GM19328 (cell line): ENCODE data around the gene LRMDA.

Source experiments
- ATAC-seq: cut with Tn5 transposase; IDR thresholded peaks from one replicate; pipeline ENCODE4 v1.9.1; 2021; ENCODE audit warnings: mild to moderate bottlenecking, moderate library complexity; ENCODE audit not compliant: unreplicated experiment

The LRMDA gene

DNA sequence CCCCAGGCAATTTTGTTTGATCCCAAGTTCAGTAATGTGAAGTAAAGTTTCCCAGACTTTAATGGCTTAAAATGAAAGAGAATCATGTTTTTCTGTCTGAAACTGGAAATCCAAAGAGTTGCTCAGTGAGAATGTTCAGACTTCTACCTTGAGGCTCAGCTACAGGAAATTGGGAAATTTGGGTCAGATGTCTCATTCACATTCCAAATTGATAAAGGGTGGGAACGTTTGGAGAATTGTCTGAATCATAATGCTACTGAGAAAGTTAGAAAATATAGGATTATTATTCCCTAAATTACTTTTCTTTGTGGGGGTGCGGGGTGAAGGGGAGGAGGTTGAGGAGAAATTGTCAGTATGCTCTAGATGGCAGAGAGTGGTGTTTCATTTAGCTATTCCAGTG lies 773.9 kb downstream of the LRMDA start:
- no peak for ATAC-seq

DNA sequence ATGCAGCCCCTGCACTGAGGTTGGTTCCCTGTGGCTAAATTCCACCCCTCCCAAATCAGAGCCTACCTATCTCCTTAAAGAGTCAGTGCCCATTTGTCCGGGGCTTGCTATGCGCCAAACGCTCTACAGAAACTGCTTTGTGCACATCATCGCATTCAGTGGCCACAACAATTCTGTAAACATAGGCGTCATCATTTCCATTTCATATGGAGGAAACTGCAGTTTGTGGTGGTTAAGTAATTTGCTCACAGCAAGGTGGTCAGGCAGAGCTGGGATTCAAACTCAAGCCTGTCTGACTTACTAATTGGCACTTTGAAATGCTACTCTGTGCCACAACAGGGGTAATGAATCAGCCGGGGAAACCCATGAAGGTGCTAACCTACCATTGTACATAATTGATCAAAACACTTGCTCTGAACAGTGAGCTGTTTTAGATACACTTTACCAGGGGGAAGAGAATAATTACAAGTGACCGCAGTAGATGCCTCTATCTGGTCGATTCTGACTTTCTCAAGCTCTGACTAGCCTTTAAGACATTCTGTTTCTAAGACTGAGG lies 775.5 kb downstream of the LRMDA start:
- no peak for ATAC-seq

DNA sequence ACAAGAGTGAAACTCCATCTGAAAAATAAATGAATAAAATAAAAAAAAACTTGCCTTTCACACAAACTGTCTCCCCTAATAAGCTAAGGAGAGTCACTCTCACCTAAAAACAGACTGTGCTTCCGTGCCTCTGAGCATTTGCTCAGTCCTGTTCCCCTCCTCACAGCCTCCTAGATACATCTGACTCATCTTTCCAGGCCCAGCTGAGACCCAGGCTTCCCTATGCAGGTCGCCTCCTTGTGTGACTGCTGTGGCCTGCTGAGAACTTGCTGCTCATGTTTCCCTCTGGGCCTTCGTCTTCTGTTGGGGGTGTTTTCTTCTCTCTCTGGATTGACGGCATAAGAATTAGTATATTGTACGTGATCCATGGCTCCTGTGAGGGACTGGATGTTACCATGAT lies 777.7 kb downstream of the LRMDA start:
- no peak for ATAC-seq

DNA sequence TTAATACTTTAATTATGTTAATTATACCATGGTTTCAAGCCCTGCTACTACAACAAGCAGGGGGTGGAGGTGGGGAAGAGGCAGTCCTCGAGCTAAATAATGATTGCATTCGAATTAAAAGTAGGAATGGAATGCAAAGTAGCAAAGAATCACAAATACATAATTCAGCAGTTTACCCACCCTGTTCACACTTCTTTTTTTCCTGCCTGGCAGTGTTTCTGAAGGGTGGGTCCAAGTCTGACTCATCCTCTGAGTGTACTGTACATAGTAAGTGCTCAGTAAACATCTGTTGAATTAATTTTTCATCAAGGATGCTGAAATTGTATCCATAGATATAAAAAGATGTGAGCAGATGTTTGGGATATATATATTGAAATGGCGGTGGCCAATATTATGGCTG lies 778.8 kb downstream of the LRMDA start:
- no peak for ATAC-seq

DNA sequence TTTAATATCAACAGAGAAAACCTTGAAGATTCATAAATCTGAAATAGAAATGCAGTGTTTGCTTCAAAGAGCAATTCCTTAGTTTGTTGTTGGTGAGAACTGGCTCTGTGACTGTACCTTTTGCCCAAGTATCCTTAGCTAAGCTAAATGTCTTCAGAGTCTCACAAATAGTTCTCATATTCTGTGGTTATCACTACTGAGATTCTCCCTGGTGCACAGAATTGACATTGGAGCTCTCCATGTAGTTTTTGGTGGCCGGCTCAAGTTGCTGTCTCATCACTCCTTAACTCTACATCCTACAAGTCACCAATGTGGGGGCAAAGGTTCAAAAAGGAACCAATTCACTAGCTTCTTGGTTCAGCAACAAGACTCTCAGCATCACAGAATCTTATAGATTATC lies 780.3 kb downstream of the LRMDA start:
- no peak for ATAC-seq

DNA sequence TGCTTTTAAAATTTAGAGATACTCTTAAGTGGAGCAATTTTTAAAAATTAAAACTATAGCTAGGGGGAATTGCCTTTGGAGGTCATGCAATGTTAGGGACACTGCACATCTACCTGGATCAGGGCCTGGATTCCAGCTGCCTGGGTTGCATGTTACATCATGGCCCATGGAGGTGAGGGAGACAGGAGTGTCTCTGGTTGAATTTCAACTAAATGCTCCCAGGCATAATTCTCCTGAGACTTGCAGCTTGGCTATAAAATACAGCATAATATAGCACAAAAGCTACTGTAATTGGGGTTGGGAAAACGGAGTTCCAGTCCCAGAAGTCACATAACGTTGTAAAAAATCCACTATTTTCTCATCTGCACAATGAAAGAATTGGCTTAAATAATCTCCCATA lies 782.5 kb downstream of the LRMDA start:
- ATAC-seq = no peak

DNA sequence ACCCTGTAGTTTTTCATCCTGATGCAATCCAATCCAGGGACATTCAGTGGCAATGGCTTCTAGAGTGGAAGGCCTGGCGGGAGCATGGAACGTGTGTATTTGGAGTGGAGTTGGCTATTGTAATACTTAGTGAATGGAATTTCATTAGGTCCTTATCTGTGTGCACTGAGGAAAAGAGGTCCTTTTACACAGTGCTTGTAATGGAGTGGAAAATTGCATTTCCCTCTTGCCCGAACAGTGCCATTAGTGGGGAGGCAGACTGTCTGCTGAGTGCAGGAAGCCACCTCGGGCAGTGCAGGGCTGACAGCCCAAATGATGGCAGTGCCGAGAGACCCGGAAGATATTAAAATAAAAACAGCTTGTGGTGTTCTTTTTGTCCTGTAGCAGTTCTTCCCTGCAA lies 786.6 kb downstream of the LRMDA start:
- ATAC-seq = no peak

DNA sequence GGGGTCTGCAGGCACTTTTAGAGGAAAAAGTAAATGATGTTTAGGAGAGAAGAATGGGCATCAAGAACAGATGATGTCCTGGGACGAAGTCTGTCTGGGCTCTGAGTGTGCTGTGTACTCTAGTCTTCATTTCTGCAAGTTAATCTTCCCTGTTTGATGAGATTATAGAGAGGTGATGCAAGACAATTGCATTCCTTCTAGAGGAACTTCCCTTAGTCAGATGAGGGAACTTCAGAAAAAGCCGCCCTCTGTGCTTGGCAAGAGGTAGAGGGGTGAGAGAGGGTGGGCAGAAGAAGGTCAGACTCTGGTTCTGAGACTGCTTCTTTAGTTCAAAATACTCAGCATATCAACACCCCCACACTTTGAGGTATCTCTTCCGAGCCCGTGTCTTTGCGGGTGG lies 797.9 kb downstream of the LRMDA start:
- no peak for ATAC-seq

DNA sequence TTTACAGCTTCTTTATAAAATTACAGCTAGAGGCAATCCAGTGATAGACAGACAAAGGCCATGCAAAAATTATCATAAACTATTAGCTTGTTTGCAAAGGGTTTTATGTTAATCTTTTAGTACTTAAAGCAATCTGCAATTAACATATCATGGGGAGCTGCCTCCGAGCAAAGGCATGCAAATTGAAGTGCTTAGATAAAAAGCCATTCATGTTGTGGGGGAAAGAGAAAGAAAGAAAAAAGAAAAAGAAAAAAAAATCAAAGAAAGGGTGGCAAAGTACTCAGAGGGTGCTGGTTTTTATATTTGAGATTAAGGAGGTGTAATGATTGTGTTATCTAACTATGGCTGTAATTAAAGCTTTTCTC lies 799.5 kb downstream of the LRMDA start:
- no peak for ATAC-seq

DNA sequence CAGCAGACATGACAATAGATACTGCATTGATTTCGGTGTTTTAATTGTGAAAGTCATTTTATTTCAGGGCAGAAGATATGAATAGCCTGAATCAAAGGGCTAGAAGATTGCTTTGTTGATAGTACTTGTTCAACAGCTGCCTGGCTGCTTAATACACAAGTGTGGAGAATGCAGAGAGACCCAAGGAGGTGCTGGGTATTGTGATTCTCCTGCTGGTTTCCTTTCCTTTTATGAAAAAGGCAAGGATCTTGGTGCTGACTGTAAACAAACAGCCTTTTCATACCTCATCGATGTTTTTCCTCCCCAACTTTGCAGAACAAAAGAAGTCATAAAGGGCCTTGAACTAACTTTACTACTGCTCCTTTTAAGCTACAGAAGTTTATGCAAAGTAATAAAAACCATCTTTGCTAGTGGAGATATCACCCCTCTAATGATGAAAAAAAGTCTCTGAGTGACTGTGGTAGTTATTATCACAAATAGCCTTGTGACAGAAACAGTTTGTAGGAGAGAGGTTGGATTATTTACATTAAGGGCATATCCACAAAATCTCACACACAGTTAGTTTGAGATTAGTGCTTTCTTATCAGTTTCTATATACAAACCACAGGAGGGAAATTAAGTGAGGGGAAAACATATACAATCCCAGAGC lies 800.0 kb downstream of the LRMDA start:
- no peak for ATAC-seq

DNA sequence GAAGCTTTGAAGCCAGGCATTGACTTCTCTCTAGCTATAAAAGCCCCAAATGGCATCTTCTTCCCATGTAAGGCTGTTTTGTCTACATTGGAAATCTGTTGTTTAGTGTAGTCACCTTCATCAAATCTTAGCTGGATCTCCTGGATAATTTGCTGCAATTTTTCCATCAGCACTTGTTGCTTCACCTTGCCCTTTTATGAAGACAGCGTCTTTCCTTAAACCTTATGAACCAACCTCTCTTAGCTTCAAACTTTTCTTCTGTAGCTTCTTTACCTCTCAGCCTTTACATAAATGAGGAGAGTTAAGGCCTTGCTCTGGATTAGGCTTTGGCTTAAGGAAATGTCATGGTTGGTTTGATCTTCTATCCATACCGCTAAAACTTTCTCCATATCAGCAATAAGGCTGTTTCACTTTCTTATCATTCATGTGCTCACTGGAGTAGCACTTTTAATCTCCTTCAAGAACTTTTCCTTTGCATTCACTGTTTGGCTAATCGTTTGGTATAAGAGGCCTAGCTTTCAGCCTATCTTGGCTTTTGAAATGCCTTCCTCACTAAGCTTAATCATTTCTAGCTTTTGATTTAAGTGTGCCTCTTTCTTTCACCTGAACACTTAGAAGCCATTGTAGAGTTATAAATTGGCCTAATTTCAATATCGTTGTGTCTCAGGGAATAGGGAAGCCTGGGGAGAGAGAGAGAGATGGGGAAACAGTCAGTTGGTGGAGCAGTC lies 803.2 kb downstream of the LRMDA start:
- no peak for ATAC-seq

DNA sequence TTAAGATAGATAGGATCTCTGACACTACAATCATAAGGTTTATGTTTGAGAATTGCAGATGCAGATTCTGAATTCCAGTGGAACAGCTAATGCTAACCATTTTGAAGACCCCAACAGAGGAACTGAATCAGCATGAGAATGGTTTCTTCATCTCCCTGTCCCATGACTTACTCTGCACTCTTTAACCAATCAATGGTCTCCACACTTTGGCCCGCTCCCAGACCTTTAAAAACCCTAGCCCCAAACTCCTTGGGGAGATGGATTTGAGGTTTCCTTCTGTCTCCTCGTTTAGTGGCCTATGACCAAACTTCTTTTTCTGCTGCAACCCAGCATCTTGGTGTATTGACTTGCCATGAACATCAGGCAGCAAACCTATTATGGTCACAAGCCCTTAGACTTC lies 804.9 kb downstream of the LRMDA start:
- no peak for ATAC-seq

DNA sequence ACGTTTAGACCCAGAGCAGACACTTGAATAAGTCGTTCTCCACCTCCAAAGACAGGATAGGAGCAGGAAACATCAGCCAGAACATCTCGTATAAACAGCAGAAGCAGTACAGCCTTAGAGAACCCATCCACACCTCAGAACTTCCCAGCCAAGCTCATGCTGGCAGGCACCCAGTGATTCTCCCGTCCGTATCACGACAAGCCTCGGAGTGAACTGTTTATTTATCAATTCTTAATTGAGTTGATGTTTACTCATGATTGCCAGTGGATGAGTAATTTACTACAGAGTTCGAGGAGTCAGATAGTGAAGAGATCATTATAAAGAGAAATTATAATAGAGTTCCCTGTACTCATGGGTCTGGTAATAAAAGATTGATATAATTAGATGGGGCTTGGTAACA lies 811.5 kb downstream of the LRMDA start:
- ATAC-seq = no peak

DNA sequence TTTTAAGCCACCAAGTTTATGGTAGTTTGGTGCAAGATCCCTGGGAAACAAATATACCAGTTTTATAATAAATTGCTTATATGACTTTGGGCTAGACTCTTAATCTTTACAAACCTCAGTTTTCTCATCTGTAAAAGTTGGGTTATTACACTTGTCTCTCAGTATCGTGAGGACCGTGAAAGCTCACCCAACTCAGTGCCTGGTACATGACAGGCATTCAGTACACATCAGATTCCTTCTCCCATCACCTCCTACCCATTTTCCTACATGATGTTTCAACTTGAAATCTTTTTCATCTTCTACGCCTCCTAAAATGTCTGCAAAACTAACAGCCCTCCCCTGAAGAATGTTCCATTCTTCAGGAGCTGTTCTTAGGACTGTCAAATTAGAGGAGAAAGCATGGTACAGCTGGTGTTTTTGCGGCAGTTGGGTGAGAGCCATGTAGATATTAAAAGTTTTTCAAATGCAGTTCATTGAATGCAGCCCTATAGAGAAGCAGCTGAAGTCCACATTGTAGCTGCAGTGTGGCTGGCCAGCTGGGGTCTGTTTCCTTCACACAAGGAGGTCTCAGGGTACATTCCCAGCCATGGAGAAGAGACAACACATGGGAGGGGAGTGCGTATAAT lies 812.8 kb downstream of the LRMDA start:
- ATAC-seq = no peak

DNA sequence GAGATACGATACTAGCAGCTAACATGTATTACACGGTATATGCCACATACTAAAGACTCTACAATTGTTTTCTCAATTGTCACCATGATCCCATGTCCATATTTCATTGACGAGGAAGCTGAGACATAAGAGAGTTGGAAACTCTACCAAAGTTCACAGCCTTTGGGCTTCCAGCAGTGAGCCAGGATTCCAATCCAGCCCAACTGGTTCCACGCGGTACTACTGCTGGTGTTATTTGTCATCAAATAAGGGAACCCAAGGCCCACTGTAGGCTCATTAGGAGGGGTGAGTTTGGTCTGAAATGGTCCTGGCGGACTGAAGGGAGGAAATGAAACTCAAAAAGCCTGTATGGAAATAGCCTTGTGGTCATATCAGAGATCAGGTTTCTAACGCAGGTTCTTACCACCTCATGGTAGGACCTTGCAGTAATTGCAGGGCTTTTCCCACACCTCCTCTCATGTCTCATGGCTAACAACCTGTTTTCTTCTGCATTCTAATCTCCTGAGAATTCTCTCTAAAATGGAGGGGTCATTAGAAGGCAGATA lies 814.6 kb downstream of the LRMDA start:
- ATAC-seq = no peak

DNA sequence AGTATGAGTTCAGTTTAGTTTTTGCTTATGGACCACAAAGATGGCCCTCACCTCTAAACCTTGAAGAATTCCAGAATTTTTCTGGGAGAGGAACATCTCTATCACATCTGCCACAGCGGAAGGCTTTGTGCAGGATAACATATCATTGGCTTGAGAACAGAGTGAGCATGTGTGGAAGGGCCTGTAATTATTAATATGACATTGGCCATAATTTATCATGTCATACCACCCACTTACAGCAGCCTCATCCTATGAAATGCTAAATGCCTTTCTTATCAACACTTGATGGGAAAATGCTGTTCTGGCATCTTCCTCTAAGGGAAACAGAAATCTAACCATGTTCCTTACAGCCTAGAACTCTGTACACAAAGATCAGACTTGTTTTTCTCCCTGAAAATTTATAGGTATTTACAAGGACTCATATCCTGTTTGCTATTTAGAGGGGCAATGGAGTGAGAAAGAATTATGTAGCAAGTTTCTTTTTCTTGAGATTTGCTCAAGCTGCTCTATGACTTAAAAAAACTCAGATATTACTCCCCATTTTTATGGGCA lies 817.3 kb downstream of the LRMDA start:
- no peak for ATAC-seq

DNA sequence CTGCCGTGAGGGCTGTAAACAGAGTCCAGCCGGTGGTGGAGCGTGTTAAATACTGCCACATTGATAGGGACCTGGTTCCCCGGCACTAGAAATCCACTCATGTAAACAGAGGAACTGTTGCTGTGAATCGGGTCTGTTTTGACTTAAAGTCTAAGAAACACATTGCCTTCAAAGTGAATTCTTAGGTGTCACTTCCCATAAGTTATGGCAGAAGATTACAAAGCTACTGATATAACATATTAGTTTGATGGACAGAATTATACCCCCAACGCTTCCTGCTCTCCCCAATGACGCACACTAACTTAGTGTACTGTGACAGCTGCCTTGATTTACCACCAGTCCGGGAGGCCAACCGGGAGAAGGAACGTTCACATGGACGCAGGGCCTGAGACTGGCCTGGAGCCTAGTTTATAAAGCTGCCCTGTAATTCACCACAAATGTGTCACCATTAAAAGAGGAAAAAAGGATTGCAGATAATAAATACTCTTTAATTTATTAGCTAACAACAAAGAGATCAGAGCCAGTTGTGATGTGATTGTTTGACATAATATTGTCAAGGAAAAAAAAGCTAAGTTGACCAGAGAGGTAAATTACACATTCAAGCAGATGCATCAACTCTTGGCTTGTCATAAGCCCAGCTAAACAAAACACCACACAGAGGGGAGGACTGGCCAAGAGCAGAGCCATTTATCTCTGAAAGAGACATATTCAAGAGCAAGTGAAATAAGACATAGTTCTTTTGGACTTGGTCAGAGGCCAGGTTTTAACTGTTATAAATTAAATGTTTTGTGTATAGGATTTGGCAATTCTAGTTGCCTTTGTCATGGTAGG lies 820.6 kb downstream of the LRMDA start:
- ATAC-seq = no peak

DNA sequence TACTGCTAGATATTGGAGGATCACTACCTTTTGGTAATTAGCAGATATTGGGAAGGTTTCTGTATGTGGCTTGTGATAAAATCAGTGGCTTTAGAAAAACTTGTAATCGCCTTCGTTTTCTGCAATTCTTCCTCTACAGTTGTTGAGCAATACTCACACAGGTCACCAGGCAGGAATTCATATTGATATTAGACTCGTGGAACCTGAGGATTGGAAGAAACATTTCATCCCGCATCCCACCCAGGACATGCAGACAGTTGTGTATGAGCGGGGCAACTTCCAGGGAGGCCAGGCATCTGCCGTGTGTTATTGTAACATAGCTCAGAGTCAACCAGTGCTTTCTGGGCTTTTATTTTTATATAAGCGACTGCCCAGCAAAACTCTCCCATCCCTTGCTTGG lies 821.3 kb downstream of the LRMDA start:
- no peak for ATAC-seq

DNA sequence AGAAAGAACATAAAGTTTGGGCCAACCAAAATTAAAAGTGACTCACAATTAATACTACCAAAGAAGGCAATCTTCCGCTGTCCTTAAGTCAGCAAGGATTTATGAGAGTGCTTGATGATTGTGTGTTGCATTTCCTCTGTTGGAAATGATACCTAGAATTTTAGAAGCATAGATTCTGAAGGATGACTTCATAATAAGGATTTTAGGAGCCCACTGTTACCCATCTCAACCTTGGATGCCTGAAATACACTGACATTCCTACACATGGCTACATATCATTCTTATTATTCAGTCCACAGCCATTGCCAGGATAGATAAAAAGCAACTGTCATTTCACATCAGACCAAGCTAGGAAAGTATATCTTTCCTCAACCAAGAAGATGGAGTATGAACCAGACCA lies 823.8 kb downstream of the LRMDA start:
- ATAC-seq = no peak

DNA sequence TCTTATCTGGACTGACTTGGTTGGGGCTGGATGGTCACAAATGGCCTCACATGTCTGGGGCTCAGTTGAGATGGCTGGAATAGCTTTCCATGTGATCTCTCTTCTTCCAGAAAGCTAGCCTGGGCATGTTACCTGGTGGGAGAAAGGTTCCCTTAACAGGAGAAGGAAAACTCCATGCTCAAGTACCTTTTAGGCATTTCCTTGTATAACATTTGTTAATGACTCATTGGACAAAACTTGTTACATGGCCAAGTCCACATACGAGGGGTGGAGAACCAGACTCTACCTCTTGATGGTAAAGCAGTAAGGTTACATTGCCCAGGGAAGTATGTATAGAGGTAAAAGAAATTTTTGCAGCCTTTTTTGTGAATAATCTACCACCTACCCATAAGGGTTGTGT lies 826.4 kb downstream of the LRMDA start:
- no peak for ATAC-seq
